ENCODE data around the gene OOEP. TPM values are rescaled to one million over a fixed set of nuclear protein-coding genes. Genes with fewer than 3 reads are reported as not detected.

The OOEP gene
- total RNA-seq, 1 experiment from 2014 or later: not detected

DNA sequence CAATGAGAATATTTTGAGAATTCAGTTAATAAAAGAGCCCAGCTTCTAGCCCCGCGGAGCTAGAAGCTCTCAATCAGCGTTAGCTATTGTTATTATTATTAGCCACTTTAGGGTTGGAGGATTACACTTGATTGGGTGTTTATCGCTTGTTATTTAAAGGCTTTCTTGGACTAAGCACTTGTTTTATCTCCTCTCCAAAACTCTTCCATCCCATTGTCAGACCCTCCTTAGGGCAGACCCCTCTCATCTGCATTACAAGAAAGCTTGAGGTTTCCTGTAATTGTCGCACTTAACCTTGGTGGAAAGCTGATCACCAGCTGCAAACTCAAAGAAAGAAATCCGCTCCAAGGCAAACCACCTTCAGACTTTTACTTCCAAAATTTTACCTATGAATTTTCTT, 20.4 kb downstream of the OOEP start:
- DNase-seq: peak; percentile 85
- Histone ChIP-seq H3K4me3 (ENCODE audit: insufficient read depth, low read depth, low read length) (no peak overlapping the region), H3K27me3 (ENCODE audit: control insufficient read depth, insufficient read depth, low read length) (no peaks in the 10 kb centered on the region)

DNA sequence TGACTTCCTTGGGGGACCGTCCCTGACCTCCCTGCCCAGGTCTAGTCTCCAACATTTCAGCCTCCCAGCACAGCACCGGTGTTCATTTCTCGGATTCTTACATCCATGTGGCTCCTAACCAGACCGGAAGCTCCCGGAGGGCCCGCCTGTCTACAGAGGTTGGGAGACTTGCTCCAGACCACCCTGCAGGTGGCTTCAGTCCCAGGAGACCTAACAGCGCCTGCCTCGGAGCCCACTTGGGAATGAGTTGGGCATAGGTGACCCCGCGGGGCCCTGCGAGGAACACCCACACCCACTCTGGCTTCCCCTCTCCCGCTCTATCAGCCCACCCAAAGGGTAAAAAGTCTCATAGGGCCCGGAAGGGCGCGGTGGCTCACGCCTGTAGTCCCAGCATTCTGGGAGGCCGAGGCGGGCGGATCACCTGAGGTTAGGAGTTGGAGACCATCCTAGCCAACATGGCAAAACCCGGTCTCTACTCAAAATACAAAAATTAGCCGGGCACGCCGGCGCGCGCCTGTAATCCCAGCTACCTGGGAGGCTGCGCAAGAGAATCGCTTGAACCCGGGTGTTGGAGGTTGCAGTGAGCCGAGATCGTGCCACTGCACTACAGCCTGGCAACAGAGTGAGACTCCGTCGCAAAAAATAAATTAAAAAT, 21.0 kb downstream of the OOEP start:
- H3K27me3 ChIP-seq (ENCODE audit: control insufficient read depth, insufficient read depth, low read length): no peaks in the 10 kb centered on the region
- no peaks in the 10 kb centered on the region for H3K36me3 ChIP-seq (replicated peaks; ENCODE audit: control insufficient read depth, insufficient read depth, low read length)
- peak; percentile 61 for DNase-seq
- no peak overlapping the region for H3K4me3 ChIP-seq (ENCODE audit: insufficient read depth, low read depth, low read length)

More for the DNA sequence above, 20.4 kb downstream of the OOEP start:
- no peaks in the 10 kb centered on the region for H3K36me3 ChIP-seq (replicated peaks; ENCODE audit: control insufficient read depth, insufficient read depth, low read length)

DNA sequence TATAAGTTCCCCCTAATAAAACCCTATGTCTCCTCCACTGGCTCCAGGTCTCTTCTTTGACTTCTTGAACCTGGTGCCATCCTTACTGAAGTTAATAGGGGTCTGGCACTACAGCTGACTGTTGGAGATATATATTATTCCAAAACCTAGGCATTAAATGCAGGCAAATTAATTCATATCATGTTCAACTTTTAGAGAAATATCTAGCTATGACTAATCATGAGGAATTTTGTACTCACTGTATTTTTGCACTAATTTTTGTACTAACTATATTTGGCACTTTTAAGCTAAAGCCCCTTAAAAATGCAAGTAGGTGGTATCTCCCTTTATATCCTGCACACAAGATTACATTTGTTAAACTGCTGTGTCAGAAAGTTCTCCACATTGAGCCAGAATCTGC, 26.5 kb downstream of the OOEP start:
- Histone ChIP-seq H3K27me3 (ENCODE audit: control insufficient read depth, insufficient read depth, low read length) (no peaks in the 10 kb centered on the region), H3K4me3 (ENCODE audit: insufficient read depth, low read depth, low read length) (no peak overlapping the region), H3K36me3 (replicated peaks; ENCODE audit: control insufficient read depth, insufficient read depth, low read length) (no peaks in the 10 kb centered on the region)
- DNase-seq: no peak

DNA sequence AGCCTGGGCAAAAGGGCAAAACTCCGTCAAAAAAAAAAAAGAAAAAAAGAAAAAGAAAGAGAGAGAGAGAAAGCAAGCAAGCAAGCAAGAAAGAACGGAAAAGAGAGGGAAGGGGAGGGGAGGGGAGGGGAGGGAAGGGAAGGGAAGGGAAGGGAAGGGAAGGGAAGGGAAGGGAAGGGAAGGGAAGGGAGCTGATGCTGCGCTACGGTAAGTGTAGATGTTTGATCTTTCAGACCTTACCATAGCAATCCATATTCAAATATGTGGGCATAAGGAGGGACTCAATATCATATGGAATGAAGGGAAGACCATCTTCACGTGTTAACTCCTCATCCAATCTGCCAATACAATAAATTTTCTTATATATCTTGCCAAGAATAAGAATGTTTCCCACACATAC, 27.5 kb downstream of the OOEP start:
- H3K36me3 ChIP-seq (replicated peaks; ENCODE audit: control insufficient read depth, insufficient read depth, low read length): no peaks in the 10 kb centered on the region
- H3K27me3 ChIP-seq (ENCODE audit: control insufficient read depth, insufficient read depth, low read length): no peaks in the 10 kb centered on the region
- DNase-seq: no peak
- no peak overlapping the region for H3K4me3 ChIP-seq (ENCODE audit: insufficient read depth, low read depth, low read length)

DNA sequence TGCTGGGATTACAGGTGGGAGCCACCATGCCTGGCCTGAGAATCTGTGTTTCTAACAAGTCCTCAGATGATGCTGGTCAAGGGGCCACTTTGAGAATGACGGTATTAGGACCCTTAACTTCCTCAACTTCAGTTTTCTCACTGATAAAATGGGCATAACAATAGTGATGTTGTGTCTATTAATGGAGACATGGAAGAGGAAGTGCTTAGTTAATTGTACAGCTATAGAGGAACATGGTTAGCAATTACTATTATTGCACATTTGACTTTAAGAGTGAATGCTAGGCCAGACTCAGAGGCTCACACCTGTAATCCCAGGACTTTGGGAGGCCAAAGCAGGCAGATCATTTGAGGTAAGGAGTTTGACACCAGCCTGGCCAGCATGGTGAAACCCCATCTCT, 28.4 kb downstream of the OOEP start:
- H3K36me3 ChIP-seq (replicated peaks; ENCODE audit: control insufficient read depth, insufficient read depth, low read length): no peaks in the 10 kb centered on the region
- no peaks in the 10 kb centered on the region for H3K27me3 ChIP-seq (ENCODE audit: control insufficient read depth, insufficient read depth, low read length)
- DNase-seq: no peak

DNA sequence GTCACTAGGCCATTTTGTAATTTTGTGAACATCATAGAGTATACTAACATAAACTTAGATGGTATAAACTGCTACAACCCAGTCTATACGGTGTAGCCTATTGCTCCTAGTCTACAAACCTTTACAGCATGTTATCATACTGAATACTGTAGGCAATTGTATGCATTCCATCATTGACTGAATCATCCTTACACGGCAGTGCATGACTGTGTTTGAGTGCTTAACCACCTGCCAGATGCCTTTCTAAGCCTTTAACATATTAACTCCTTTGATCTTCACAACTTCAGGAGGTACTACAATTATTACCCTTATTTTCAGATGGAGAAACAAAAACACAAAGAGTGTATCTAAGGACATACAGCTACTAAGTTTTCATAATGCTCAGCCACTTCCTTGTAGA, 29.6 kb downstream of the OOEP start:
- Histone ChIP-seq H3K27me3 (ENCODE audit: control insufficient read depth, insufficient read depth, low read length) (no peaks in the 10 kb centered on the region), H3K36me3 (replicated peaks; ENCODE audit: control insufficient read depth, insufficient read depth, low read length) (no peaks in the 10 kb centered on the region), H3K4me3 (ENCODE audit: insufficient read depth, low read depth, low read length) (no peak overlapping the region)
- DNase-seq: no peak

More for the DNA sequence above, 28.4 kb downstream of the OOEP start:
- no peak overlapping the region for H3K4me3 ChIP-seq (ENCODE audit: insufficient read depth, low read depth, low read length)

DNA sequence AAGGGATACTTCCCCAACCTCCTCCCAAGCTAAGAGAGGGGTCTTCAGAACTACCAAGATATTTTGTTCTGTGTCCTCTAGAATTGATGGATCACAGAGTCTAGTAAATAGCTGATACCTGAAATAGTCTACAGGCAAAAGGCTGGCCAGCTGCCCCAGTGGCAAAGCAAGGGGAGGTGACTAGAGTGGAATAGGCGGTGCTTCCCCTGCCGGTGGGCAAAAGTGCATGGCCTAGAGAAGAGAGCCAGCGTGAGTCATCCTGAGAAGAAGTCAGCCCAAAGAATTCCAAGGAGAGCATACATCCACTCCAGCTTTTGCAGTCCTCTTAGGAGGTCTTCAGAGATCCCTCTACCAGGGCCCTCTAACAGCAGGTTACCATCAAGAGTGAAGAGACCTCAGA, 30.4 kb downstream of the OOEP start:
- Histone ChIP-seq H3K27me3 (ENCODE audit: control insufficient read depth, insufficient read depth, low read length) (no peaks in the 10 kb centered on the region), H3K4me3 (ENCODE audit: insufficient read depth, low read depth, low read length) (no peak overlapping the region), H3K36me3 (replicated peaks; ENCODE audit: control insufficient read depth, insufficient read depth, low read length) (no peaks in the 10 kb centered on the region)
- peak; percentile 60 for DNase-seq

DNA sequence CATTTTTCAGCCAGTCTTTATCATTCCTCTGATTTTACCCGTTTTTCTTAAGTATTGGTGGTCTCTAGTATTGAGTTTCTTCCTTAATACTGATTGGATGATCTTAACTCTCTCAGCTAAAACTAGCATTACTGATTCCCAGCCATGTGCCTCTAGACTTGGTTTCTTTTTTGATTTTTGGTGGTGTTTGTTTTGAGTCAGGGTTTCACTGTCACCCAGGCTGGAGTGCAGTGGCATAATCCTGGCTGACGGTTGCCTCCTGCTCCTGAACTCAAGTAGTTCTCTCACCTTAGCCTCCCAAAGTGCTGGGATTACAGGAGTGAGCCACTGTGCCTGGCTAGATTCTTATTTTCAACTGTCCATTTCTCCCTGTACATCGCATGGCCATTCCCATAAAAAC, 40.5 kb downstream of the OOEP start:
- Histone ChIP-seq H3K27me3 (ENCODE audit: control insufficient read depth, insufficient read depth, low read length) (no peaks in the 10 kb centered on the region), H3K4me3 (ENCODE audit: insufficient read depth, low read depth, low read length) (no peak overlapping the region), H3K36me3 (replicated peaks; ENCODE audit: control insufficient read depth, insufficient read depth, low read length) (no peaks in the 10 kb centered on the region)
- no peak for DNase-seq

DNA sequence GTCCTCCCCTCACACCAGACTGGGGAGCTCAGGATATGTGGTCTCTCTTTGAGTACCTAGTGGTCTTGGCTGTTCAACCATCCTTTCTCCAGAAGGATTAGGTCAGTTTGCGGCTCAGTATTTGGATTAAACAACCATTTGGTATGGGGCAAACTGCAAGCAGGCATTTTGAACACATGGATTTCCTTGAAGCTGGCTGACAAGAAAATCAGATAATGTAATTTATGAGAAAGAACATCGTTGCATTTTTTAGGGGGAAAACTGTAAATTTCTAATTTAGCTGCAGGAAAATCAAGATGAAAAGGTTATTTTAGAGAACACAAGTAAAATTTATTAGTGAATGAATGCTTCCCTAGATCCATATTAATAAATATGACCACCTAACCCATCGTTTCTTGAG, 40.9 kb downstream of the OOEP start:
- DNase-seq: no peak
- no peak overlapping the region for H3K4me3 ChIP-seq (ENCODE audit: insufficient read depth, low read depth, low read length)
- H3K36me3 ChIP-seq (replicated peaks; ENCODE audit: control insufficient read depth, insufficient read depth, low read length): no peaks in the 10 kb centered on the region
- no peaks in the 10 kb centered on the region for H3K27me3 ChIP-seq (ENCODE audit: control insufficient read depth, insufficient read depth, low read length)

DNA sequence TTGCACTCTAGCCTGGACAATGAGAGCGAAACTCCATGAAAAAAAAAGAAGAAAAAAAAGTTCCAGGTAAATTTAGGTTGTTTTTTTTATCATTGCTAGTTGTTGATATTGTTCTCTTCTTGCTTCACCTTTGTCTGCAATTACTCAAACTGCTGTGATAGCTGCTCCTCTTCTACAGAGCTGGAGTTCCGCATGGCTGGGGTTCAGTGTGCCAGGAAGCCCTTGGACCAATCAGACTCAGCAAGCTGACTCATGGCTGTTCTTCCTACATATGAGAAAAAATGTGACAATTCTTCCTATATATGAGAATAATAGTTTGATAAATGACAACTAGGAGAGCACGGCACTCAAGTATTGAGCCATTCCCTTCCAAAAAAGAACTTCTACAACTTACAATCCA, 44.0 kb downstream of the OOEP start:
- Histone ChIP-seq H3K4me3 (ENCODE audit: insufficient read depth, low read depth, low read length) (no peak overlapping the region), H3K27me3 (ENCODE audit: control insufficient read depth, insufficient read depth, low read length) (no peaks in the 10 kb centered on the region), H3K36me3 (replicated peaks; ENCODE audit: control insufficient read depth, insufficient read depth, low read length) (no peaks in the 10 kb centered on the region)
- DNase-seq: no peak

DNA sequence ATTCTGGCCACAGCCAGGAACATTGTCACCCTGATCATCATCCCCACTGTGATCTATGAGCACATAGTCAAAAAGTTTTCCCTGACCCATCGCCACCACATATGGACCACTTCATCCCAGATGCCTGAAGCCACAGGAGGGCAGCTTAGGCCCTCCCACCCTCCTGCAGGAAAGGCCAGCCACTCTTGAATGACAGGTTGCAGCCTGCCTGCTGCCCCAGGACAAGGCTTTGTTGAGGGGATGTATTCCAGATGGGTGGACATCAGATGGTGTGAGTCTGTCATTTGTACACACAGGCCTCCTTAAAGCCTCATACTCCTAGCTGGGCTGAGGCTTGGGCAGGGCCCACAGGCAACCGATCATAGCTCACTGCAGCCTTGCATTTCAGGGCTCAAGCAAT, 46.4 kb downstream of the OOEP start:
- Histone ChIP-seq H3K4me3 (ENCODE audit: insufficient read depth, low read depth, low read length) (no peak overlapping the region), H3K27me3 (ENCODE audit: control insufficient read depth, insufficient read depth, low read length) (no peaks in the 10 kb centered on the region), H3K36me3 (replicated peaks; ENCODE audit: control insufficient read depth, insufficient read depth, low read length) (no peaks in the 10 kb centered on the region)
- DNase-seq: no peak

Other genes with a start within 250 kb of the OOEP start
- gene KHDC1L, start 144.4 kb downstream of the OOEP start, total RNA-seq (2014; rRNA removed; shearing (Covaris generic)): 0.28 TPM in 1 of 2 replicates, not detected in the other
- 3.3 and 4.5 TPM in 2 replicates for gene KHDC1, start 106.7 kb downstream of the OOEP start, total RNA-seq (2014; rRNA removed; shearing (Covaris generic))
- gene DPPA5, start 15.6 kb downstream of the OOEP start, total RNA-seq (2014; rRNA removed; shearing (Covaris generic)): 0.97 and 2.1 TPM in 2 replicates
- gene KHDC3L, start 7.2 kb downstream of the OOEP start, total RNA-seq (2014; rRNA removed; shearing (Covaris generic)): 0.87 TPM in 1 of 2 replicates, not detected in the other
- gene DDX43, start 24.9 kb upstream of the OOEP start, total RNA-seq (2014; rRNA removed; shearing (Covaris generic)): 0.07 and 0.15 TPM in 2 replicates
- gene CGAS, start 82.4 kb upstream of the OOEP start, total RNA-seq (2014; rRNA removed; shearing (Covaris generic)): 0.55 and 0.76 TPM in 2 replicates
- gene MTO1, start 91.8 kb upstream of the OOEP start, total RNA-seq (2014; rRNA removed; shearing (Covaris generic)): 50.9 and 58.9 TPM in 2 replicates
- 12,173 and 12,318 TPM in 2 replicates for gene EEF1A1, start 151.1 kb upstream of the OOEP start, total RNA-seq (2014; rRNA removed; shearing (Covaris generic))

Measured in H7 (cell line).